Anterior cingulate cortex (tissue), 58 donors: ENCODE measurements around the gene SARDH.

Experiments used
- DNase-seq, 58 donors: peaks; one replicate each; lab custom pipeline; 2025; lab: John Stamatoyannopoulos, UW

The SARDH gene

GRCh38 chr9:133716564-133717112, 21.5 kb downstream of the SARDH start:
- DNase-seq, result no peak

GRCh38 chr9:133715866-133716563, 22.1 kb downstream of the SARDH start:
- peak in 8 of 58 donors; percentile 7 to 41 (median 30) for DNase-seq

GRCh38 chr9:133715295-133715865, 22.8 kb downstream of the SARDH start:
- DNase-seq, result no peak

GRCh38 chr9:133714606-133715294, 23.4 kb downstream of the SARDH start:
- DNase-seq, result no peak

GRCh38 chr9:133713960-133714495, 24.1 kb downstream of the SARDH start:
- no peak for DNase-seq

- DNase-seq, result no peak
Measured at GRCh38 chr9:133713150-133713959, 24.8 kb downstream of the SARDH start.

- DNase-seq, result no peak
Measured at GRCh38 chr9:133712221-133713100, 25.7 kb downstream of the SARDH start.

GRCh38 chr9:133711428-133712220, 26.5 kb downstream of the SARDH start:
- DNase-seq, result no peak

- no peak for DNase-seq
Measured at GRCh38 chr9:133710661-133711427, 27.3 kb downstream of the SARDH start.

GRCh38 chr9:133709691-133710571, 28.2 kb downstream of the SARDH start:
- no peak for DNase-seq

GRCh38 chr9:133709015-133709611, 29.0 kb downstream of the SARDH start:
- peak in 1 of 58 donors; percentile 22 for DNase-seq

- no peak for DNase-seq
Measured at GRCh38 chr9:133708246-133709014, 29.7 kb downstream of the SARDH start.

- no peak for DNase-seq
Measured at GRCh38 chr9:133707763-133708245, 30.3 kb downstream of the SARDH start.

- DNase-seq, result peak in 11 of 58 donors; percentile 12 to 57 (median 29)
Measured at GRCh38 chr9:133707065-133707762, 30.9 kb downstream of the SARDH start.
